ENCODE results near the gene ALX4.

Gene ALX4
- 0 to 0.04 reads per million in 2 donors for total RNA-seq

- no peak for DNase-seq
Observed at GRCh38 chr11:44309478-44310205, at the start of gene ALX4. ALX4 (minus strand) TSS chr11:44310139; CDS start chr11:44310062, 77 bp downstream.

DNA sequence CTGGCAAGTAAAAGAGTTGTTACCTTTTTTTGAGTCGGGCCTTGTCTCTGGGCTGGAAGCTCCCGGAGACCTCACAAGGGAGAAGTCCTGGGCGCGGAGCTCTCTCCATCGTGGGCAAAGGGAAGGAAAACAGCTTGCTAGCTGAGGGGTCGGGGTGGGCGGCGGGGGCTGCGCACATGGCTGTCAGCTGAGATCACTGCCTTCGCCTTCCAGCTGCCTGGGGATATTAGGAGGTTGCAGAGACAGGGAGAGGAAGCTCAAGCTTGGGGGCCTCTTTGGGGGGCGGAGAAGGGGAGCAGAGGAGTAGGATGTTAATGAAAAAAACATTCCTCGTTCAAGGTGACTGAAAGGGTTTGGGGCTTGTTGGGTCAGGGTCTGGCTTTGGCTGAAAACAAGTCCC is 49.2 kb upstream of the ALX4 start:
- no peak for DNase-seq

GRCh38 chr11:44358713-44359112 is 48.8 kb upstream of the ALX4 start:
- DNase-seq = no peak

DNA sequence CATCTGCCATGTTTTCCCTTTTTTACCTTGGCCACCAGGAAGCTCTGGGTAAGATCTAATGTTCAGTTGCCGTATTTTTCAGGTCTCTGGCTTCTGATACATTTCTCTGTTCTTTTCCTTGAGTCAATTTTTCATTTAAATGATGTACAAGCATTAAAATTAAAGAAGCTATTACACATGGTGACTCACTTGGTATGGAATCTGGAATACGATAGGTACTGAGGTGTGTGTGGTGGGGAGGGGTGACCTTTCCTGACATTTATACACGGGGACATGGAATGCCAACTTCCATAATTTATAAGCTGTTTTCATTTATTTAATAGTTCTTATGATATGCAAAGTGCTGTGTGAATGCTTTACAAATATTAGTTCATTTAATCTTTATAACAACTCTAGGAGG is 47.8 kb upstream of the ALX4 start:
- no peak for DNase-seq

GRCh38 chr11:44356351-44356750 is 46.4 kb upstream of the ALX4 start:
- no peak for DNase-seq

- DNase-seq = no peak
Observed at GRCh38 chr11:44351898-44352498, 42.1 kb upstream of the ALX4 start.

- DNase-seq = no peak
Observed at GRCh38 chr11:44351006-44351660, 41.2 kb upstream of the ALX4 start.

GRCh38 chr11:44349328-44349727 is 39.4 kb upstream of the ALX4 start:
- DNase-seq = no peak

- no peak for DNase-seq
Observed at GRCh38 chr11:44348721-44349120, 38.8 kb upstream of the ALX4 start.

GRCh38 chr11:44348114-44348513 is 38.2 kb upstream of the ALX4 start:
- no peak for DNase-seq

DNA sequence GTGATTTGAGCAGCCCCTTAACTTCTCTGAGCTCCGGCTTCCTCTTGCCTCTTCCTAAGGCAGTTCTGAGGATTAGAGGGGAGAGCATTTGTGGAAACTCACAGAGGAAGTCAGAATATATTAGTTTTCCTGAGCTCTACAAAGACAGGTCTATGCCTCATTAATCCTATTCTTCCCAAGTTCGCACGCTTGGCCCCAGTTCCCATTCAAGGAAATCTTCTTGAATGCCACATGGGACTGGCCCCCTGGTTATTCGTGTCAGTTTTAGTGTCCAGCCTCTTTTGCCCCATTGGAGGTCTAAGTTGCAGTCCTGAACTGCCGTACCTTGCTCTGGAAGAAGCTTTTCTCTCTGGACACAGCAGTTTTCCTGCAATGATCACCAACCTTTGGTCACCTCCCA is 37.6 kb upstream of the ALX4 start:
- DNase-seq = no peak

DNA sequence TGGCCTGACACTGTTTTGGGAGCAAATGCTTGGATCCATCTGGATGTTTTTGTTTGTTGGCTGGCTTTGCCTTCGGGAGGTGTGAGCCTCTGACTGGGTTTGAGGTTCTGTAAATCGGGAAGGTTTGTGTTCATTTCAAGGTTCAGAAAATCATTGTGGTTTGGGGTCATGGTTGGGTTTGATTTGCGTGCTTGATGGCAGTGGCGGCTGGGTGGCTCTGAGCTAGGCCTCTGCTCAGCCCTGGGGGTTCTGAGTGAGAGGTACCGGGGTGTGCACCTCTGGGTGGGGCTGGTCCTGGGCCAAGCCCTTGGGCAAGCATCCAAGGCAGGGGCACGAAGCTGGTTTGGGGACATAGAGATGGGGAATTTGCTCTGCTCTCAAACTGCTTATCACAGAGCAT is 37.0 kb upstream of the ALX4 start:
- no peak for DNase-seq

- no peak for DNase-seq
Observed at GRCh38 chr11:44345781-44346180, 35.8 kb upstream of the ALX4 start.

DNA sequence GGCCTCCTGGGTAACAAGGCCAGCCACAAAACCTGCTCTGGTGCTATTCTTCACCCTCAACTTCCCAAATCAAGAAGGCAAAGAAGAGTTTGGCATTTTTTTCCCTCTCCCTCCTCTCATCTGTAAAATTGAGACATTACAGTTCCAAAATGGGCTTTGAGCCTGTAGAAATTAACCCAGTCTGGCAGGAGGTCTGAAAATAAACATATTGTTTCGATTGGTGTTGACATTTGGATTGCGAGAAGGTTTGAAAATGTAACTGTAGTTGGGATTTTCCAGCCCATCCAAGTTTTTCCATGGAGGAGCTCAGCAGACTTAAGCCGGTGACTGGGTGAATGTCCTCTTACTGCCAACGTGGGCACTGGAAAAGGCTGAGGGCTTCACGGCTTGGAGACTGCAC is 35.0 kb upstream of the ALX4 start:
- no peak for DNase-seq

GRCh38 chr11:44344423-44344820 is 34.5 kb upstream of the ALX4 start:
- no peak for DNase-seq

DNA sequence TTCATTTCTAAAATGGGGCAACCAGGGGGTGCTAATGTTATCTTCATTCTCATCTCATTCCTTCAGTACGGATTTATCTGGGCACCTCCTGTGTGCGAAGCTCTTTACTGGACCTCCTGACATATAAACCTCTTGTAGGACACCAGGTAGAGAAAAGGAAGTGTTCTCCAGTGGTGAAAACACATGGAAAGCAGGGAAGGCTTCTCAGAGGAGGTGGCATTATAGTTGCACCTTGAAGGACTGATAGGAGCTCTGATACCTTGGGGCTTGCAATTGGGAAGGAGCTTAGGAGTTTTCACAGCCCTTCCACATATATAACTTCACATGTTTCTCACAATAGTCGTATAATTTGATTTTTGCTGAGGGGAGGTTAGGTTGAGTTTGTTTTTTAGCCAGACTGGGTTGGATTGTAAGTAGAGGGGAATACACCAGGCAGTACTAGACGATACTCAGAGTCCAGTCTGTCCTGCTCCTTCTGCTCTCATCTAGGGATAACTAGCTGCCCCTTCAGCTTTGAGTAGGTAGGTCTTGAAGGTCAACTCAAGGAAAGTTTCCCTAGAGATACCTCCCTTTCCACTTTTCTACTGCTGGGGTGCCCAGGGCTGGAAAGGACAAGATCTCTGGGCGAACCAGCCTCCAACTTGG is 34.0 kb upstream of the ALX4 start:
- no peak for DNase-seq

DNA sequence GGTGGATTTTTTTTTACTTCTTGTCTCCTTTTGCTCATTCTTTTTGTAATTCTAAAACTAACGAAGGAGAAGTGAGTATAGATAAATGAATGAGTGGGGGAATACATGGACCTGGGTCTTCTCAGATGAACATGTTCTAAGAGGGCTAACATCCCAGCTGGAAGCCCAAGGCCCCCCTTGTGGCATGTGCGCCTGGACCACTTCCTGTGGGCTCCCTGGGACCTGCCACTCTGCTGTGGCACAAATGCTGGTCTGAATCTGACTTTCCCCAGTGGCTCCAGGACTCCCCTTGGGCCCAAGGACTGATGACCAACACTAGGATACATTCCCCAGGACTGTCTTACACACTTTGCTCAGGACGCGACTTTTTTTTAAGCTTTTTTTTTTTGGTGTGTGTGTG is 32.7 kb upstream of the ALX4 start:
- DNase-seq = no peak

DNA sequence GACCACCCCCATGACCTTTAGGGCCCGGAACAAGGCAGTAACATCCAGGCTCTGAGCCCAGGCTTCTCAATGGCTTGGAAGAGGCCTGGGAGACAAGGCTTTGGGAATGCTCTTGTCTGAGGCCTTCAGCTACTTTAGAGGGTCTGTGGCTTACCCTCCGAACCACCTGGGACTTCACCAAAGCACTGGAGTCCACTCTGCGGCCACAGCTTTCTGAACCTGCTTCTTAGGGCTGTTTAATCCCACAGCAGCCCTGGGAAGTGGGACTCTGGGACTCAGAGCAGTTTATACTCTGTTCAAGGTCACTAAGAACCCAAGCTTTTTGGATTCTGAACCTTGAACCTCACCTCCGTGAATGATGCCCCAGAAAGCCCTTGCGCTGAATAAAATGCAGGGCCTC is 30.7 kb upstream of the ALX4 start:
- no peak for DNase-seq

DNA sequence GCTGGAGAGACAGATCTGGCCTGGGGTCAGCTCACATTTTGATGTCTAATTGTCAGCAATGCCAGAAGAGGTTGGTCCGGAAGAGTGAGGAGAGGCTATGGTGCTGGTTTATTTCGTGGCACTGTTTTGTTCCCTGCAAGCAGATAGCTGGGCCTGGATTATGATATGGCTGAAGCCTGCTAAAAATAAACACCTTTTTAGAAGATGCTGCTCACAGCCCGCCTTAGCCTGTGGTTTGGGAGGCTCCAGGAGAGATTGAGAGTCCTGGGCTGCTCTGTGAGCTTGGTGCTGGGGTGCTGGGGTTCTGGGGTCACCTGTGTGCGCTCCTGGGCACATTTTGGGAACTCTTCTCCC is 29.6 kb upstream of the ALX4 start:
- no peak for DNase-seq

GRCh38 chr11:44338698-44339529 is 29.0 kb upstream of the ALX4 start:
- DNase-seq = no peak

DNA sequence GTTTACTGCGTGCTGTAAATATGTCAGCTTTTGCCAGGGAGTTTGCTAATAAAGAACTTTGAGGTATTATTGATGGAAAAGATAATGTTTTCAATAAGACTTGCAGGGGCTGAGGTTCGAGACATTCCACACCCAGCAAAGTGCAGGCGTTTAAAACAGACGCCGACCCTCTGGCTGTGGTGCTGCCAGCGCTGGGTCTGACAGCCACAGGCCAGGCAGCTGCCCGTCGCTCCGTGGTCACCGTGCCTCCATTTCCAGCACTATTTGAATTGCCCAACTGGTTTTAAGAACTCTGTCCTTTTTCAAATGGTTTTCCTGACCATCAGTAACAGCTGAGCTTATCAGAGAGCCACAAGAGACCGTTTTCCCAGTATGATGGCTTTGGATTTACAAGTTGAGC is 28.1 kb upstream of the ALX4 start:
- no peak for DNase-seq

DNA sequence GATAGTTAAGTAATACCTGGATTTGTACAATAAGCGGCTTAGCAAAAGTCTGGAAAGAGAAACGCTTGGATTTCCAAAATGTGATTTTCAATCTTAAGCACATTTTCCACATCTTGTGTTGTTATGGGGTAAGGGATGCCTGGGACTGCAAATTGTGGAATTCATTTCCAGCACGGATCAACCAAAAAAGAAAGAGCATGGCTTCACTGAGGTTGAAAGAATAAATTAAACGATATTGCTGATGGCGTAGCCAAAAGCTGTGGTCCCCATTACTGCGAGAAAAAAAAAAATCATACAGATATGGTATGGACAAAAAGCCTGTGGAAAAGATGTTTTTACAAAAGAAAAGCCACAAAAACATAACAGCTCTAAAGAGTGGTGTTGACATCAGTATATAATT is 26.0 kb upstream of the ALX4 start:
- no peak for DNase-seq
